ENCODE data around the gene DEPDC7. TPM values are rescaled to one million over a fixed set of nuclear protein-coding genes. Genes with fewer than 3 reads are reported as not detected.

DEPDC7 gene
- total and polyA plus RNA-seq, 4 donors, result 7.1 to 64.8 (median 41.5) TPM

GRCh38 chr11:33052231-33052630 is 36.6 kb downstream of the DEPDC7 start (continued):
- TF ChIP-seq, protein P1, sequence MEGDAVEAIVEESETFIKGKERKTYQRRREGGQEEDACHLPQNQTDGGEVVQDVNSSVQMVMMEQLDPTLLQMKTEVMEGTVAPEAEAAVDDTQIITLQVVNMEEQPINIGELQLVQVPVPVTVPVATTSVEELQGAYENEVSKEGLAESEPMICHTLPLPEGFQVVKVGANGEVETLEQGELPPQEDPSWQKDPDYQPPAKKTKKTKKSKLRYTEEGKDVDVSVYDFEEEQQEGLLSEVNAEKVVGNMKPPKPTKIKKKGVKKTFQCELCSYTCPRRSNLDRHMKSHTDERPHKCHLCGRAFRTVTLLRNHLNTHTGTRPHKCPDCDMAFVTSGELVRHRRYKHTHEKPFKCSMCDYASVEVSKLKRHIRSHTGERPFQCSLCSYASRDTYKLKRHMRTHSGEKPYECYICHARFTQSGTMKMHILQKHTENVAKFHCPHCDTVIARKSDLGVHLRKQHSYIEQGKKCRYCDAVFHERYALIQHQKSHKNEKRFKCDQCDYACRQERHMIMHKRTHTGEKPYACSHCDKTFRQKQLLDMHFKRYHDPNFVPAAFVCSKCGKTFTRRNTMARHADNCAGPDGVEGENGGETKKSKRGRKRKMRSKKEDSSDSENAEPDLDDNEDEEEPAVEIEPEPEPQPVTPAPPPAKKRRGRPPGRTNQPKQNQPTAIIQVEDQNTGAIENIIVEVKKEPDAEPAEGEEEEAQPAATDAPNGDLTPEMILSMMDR (IDR thresholded peaks at IDR 0.05; ENCODE audit: low read depth, low read length, missing input control), result no peak
- no peak for TF ChIP-seq NR2F2 (IDR thresholded peaks at IDR 0.05)
- TF ChIP-seq MAX (IDR thresholded peaks at IDR 0.05), result no peak
- TF ChIP-seq RXRA (IDR thresholded peaks at IDR 0.05), result no peak
- TF ChIP-seq, protein P2, sequence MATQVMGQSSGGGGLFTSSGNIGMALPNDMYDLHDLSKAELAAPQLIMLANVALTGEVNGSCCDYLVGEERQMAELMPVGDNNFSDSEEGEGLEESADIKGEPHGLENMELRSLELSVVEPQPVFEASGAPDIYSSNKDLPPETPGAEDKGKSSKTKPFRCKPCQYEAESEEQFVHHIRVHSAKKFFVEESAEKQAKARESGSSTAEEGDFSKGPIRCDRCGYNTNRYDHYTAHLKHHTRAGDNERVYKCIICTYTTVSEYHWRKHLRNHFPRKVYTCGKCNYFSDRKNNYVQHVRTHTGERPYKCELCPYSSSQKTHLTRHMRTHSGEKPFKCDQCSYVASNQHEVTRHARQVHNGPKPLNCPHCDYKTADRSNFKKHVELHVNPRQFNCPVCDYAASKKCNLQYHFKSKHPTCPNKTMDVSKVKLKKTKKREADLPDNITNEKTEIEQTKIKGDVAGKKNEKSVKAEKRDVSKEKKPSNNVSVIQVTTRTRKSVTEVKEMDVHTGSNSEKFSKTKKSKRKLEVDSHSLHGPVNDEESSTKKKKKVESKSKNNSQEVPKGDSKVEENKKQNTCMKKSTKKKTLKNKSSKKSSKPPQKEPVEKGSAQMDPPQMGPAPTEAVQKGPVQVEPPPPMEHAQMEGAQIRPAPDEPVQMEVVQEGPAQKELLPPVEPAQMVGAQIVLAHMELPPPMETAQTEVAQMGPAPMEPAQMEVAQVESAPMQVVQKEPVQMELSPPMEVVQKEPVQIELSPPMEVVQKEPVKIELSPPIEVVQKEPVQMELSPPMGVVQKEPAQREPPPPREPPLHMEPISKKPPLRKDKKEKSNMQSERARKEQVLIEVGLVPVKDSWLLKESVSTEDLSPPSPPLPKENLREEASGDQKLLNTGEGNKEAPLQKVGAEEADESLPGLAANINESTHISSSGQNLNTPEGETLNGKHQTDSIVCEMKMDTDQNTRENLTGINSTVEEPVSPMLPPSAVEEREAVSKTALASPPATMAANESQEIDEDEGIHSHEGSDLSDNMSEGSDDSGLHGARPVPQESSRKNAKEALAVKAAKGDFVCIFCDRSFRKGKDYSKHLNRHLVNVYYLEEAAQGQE (IDR thresholded peaks at IDR 0.05), result no peak
- TF ChIP-seq YY1 (IDR thresholded peaks at IDR 0.05), result no peak

DNA sequence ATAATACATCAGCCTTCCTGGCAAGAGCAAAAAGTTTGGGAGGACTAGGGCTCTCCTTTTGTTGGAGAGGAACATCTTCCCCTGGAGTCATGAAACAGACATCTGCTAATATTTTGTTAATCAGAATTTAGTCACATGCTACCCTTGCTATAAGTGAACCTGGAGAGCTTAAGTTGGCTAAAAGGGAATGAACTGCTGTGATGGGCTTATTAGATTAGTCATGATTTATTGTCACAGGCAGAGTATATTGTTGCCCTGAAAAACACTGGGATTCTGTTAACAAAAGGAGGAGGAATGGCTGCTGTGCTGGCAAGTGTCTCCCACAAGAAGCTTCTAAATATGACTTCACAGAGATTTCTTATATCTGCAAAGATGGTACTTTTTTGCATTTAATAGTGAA is 39.7 kb downstream of the DEPDC7 start:
- H3K27ac ChIP-seq (ENCODE audit: low read depth in 1 of 2, low read length in 2 of 2), result no peak overlapping the region
- H3K4me3 ChIP-seq (ENCODE audit: low read depth in 1 of 3, low read length in 3 of 3), result no peak overlapping the region
- TF ChIP-seq YY1 (IDR thresholded peaks at IDR 0.05) (no peak), RXRA (IDR thresholded peaks at IDR 0.05) (no peak), ZBTB33 (IDR thresholded peaks at IDR 0.05) (no peak), NR2F2 (IDR thresholded peaks at IDR 0.05) (no peak), FOXA1 (IDR thresholded peaks at IDR 0.05) (no peak), JUND (IDR thresholded peaks at IDR 0.05) (no peak), TAF1 (conservative IDR thresholded peaks at IDR 0.05) (no peak)
- TF ChIP-seq, protein P3, sequence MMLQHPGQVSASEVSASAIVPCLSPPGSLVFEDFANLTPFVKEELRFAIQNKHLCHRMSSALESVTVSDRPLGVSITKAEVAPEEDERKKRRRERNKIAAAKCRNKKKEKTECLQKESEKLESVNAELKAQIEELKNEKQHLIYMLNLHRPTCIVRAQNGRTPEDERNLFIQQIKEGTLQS (IDR thresholded peaks at IDR 0.05), result no peak
- H3K27me3 ChIP-seq (ENCODE audit: control insufficient read depth in 4 of 4, insufficient read depth in 4 of 4, low read length in 3 of 4), result no peaks in the 10 kb centered on the region
- DNase-seq (ENCODE audit: low spot score), result no peak
- no peak overlapping the region for H3K9ac ChIP-seq (ENCODE audit: low read depth in 1 of 2, low read length in 2 of 2)
- H3K4me1 ChIP-seq (ENCODE audit: control insufficient read depth in 4 of 4, insufficient read depth in 4 of 4, low read length in 3 of 4), result peaks cover 0 to 3% (median under 1%) of the 10 kb centered on the region in 4 donors
- peaks cover 0 to 6% (median under 1%) of the 10 kb centered on the region in 4 donors for H3K36me3 ChIP-seq (ENCODE audit: control insufficient read depth in 4 of 4, insufficient read depth in 3 of 4, low read depth in 1 of 4, low read length in 3 of 4)
- H3K9me3 ChIP-seq (ENCODE audit: control insufficient read depth in 4 of 4, low read length in 3 of 4), result no peaks in the 10 kb centered on the region

DNA sequence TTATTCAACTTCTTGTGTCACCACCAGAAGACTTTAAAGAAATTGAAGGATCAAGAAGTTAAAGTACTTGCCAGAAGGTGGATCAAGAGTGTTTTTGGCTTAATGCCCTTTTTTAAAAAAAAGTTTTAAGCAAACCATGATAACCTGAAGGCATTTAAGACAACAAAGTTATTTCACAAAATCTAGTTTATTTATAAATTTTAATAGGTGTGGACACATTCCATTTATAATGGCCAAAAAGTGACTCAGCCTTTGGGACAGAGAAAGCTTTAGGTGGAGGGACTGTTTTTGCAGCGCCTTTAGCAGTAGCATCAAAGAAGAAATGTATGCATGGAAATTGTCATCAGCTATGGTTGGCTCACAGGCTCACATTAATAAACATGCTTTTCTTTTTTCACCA is 41.6 kb downstream of the DEPDC7 start:
- H3K27ac ChIP-seq (ENCODE audit: low read depth in 1 of 2, low read length in 2 of 2), result no peak overlapping the region
- H3K9me3 ChIP-seq (ENCODE audit: control insufficient read depth in 4 of 4, low read length in 3 of 4), result no peaks in the 10 kb centered on the region
- peaks cover 0 to 6% (median under 1%) of the 10 kb centered on the region in 4 donors for H3K36me3 ChIP-seq (ENCODE audit: control insufficient read depth in 4 of 4, insufficient read depth in 3 of 4, low read depth in 1 of 4, low read length in 3 of 4)
- no peaks in the 10 kb centered on the region for H3K27me3 ChIP-seq (ENCODE audit: control insufficient read depth in 4 of 4, insufficient read depth in 4 of 4, low read length in 3 of 4)
- no peak overlapping the region for H3K4me3 ChIP-seq (ENCODE audit: low read depth in 1 of 3, low read length in 3 of 3)
- DNase-seq (ENCODE audit: low spot score), result no peak
- H3K4me1 ChIP-seq (ENCODE audit: control insufficient read depth in 4 of 4, insufficient read depth in 4 of 4, low read length in 3 of 4), result peaks cover 6 to 17% (median 8%) of the 10 kb centered on the region in 4 donors
- 99% methylated on average over 1 of the region's 1 CpG for WGBS
- TF ChIP-seq HNF4G (IDR thresholded peaks at IDR 0.05) (no peak), GABPA (IDR thresholded peaks at IDR 0.05 in 1 of 2, conservative IDR thresholded peaks at IDR 0.05 in 1 of 2) (no peak)
- H3K9ac ChIP-seq (ENCODE audit: low read depth in 1 of 2, low read length in 2 of 2), result no peak overlapping the region

All from liver (tissue), 9 donors.